GM19438 (cell line): ENCODE data around the gene VPS36.
A peak's percentile ranks its signal among the peaks of the same experiment; 100 is the strongest.
"Not testable (repeated sequence)": the region's sequence is repeated elsewhere in the genome, so short reads cannot be mapped to it uniquely, and the experiment has no call there.

Experiments used
- ATAC-seq: cut with Tn5 transposase; IDR thresholded peaks from one replicate; pipeline ENCODE4 v1.9.1; 2021; ENCODE audit warnings: low read depth; ENCODE audit not compliant: unreplicated experiment

VPS36 gene

GRCh38 chr13:52447354-52447753, 3.1 kb downstream of the VPS36 start:
- ATAC-seq, result no peak

GRCh38 chr13:52446265-52446664, 4.2 kb downstream of the VPS36 start:
- ATAC-seq, result no peak

- ATAC-seq, result no peak
Measured at GRCh38 chr13:52432456-52432855, 18.0 kb downstream of the VPS36 start.

GRCh38 chr13:52428295-52428694, 22.1 kb downstream of the VPS36 start:
- no peak for ATAC-seq

- no peak for ATAC-seq
Measured at GRCh38 chr13:52421216-52421615, 29.2 kb downstream of the VPS36 start.

- no peak for ATAC-seq
Measured at GRCh38 chr13:52419080-52419479, 31.4 kb downstream of the VPS36 start.

GRCh38 chr13:52414963-52415362, 35.5 kb downstream of the VPS36 start:
- ATAC-seq, result no peak

- ATAC-seq, result no peak
Measured at GRCh38 chr13:52414051-52414450, 36.4 kb downstream of the VPS36 start.

GRCh38 chr13:52412128-52412527, 38.3 kb downstream of the VPS36 start:
- ATAC-seq, result no peak

- peak; percentile 80 for ATAC-seq
Measured at GRCh38 chr13:52411629-52412028, 38.8 kb downstream of the VPS36 start.

GRCh38 chr13:52408071-52408658, 42.3 kb downstream of the VPS36 start:
- ATAC-seq, result not testable (repeated sequence)

- ATAC-seq, result not testable (repeated sequence)
Measured at GRCh38 chr13:52407436-52407835, 43.0 kb downstream of the VPS36 start.

GRCh38 chr13:52406629-52407028, 43.8 kb downstream of the VPS36 start:
- ATAC-seq, result no peak

- ATAC-seq, result no peak
Measured at GRCh38 chr13:52405767-52406494, 44.5 kb downstream of the VPS36 start, which contains the start of gene THSD1. Gene THSD1 (minus strand): TSS chr13:52406172. CDS start chr13:52402600, 3,572 bp downstream.

GRCh38 chr13:52405369-52405766, 45.1 kb downstream of the VPS36 start:
- ATAC-seq, result no peak

- ATAC-seq, result no peak
Measured at GRCh38 chr13:52399708-52400107, 50.7 kb downstream of the VPS36 start.

GRCh38 chr13:52399046-52399445, 51.4 kb downstream of the VPS36 start:
- no peak for ATAC-seq

GRCh38 chr13:52395704-52396103, 54.7 kb downstream of the VPS36 start:
- ATAC-seq, result no peak

GRCh38 chr13:52394586-52394985, 55.8 kb downstream of the VPS36 start:
- no peak for ATAC-seq

- ATAC-seq, result no peak
Measured at GRCh38 chr13:52393572-52394357, 56.7 kb downstream of the VPS36 start.

GRCh38 chr13:52387721-52388120, 62.7 kb downstream of the VPS36 start:
- no peak for ATAC-seq
